ENCODE results near the gene ROS1.
"Not testable (repeated sequence)": the region's sequence is repeated elsewhere in the genome, so short reads cannot be mapped to it uniquely, and the experiment has no call there.

ROS1 gene

GRCh38 chr6:117425431-117426153 is at the start of gene ROS1:
ROS1 (minus strand) TSS chr6:117425942; CDS start chr6:117425656, 286 bp downstream.
- no peak for DNase-seq

- no peak for DNase-seq
Measured at GRCh38 chr6:117473401-117473800, 47.7 kb upstream of the ROS1 start.

GRCh38 chr6:117472667-117473066 is 46.9 kb upstream of the ROS1 start:
- DNase-seq = no peak

- DNase-seq = no peak
Measured at GRCh38 chr6:117469791-117470190, 44.0 kb upstream of the ROS1 start.

- no peak for DNase-seq
Measured at GRCh38 chr6:117469356-117469755, 43.6 kb upstream of the ROS1 start.

- not testable (repeated sequence) for DNase-seq
Measured at GRCh38 chr6:117468527-117468926, 42.8 kb upstream of the ROS1 start.

- no peak for DNase-seq
Measured at GRCh38 chr6:117467876-117468275, 42.1 kb upstream of the ROS1 start.

GRCh38 chr6:117465691-117466090 is 39.9 kb upstream of the ROS1 start:
- no peak for DNase-seq

- DNase-seq = no peak
Measured at GRCh38 chr6:117464700-117465099, 39.0 kb upstream of the ROS1 start.

- no peak for DNase-seq
Measured at GRCh38 chr6:117463762-117464665, 38.3 kb upstream of the ROS1 start.

GRCh38 chr6:117459204-117459944 is 33.6 kb upstream of the ROS1 start:
- DNase-seq = no peak

- DNase-seq = no peak
Measured at GRCh38 chr6:117456998-117457397, 31.3 kb upstream of the ROS1 start.

GRCh38 chr6:117456250-117456649 is 30.5 kb upstream of the ROS1 start:
- no peak for DNase-seq

- no peak for DNase-seq
Measured at GRCh38 chr6:117451671-117452070, 25.9 kb upstream of the ROS1 start.

- peak; percentile 23 for DNase-seq
Measured at GRCh38 chr6:117449549-117450439, 24.1 kb upstream of the ROS1 start.

- DNase-seq = no peak
Measured at GRCh38 chr6:117448732-117449485, 23.2 kb upstream of the ROS1 start.

GRCh38 chr6:117448011-117448410 is 22.3 kb upstream of the ROS1 start:
- no peak for DNase-seq

- no peak for DNase-seq
Measured at GRCh38 chr6:117446861-117447260, 21.1 kb upstream of the ROS1 start.

- DNase-seq = no peak
Measured at GRCh38 chr6:117444600-117444999, 18.9 kb upstream of the ROS1 start.

GRCh38 chr6:117442313-117442712 is 16.6 kb upstream of the ROS1 start:
- DNase-seq = not testable (repeated sequence)

- DNase-seq = no peak
Measured at GRCh38 chr6:117441824-117442264, 16.1 kb upstream of the ROS1 start.

Measured in NCI-H510A treated with DMSO at 0.1 percent for 48 hours (cell line).